ENCODE data around the gene SLC4A2. TPM values are rescaled to one million over a fixed set of nuclear protein-coding genes. Genes with fewer than 3 reads are reported as not detected.

Gene SLC4A2
- total and polyA plus RNA-seq, 7 experiments from 2014 or later, result 7.9 to 125 (median 57.2) TPM

DNA sequence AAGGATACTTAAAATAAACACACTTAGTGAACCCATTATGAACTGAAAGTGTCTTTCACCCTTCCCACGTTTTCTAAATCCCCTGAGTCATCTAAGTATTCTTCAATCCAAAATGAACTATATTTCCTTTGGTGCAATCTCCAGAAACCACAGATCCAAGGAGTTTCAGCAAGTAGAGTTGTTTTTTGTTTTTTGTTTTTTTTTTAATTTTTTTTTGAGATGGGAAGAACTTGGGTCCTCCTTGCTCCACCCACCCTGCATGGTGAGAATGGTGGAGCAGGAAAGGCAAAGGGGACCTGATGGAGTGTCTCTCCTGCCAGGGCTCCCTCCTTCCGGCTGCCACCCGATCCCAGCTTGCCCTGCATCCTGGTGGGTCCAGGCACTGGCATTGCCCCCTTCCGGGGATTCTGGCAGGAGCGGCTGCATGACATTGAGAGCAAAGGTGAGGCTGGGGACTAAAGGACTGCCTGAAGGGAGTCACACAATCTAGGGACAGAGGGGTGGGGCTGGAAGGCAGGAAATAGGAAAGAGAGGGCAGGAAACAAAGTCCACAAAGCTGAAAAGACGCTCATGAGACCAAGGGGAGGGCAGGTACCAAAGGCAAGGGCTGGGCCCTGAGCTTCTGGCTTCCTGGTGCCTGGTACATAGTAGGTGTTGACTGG is 47.2 kb upstream of the SLC4A2 start:
- H3K9me3 Mint-ChIP-seq, result peaks cover 0 to 4% (median 0%) of the 10 kb centered on the region in 11 donors
- CTCF ChIA-PET, result interaction anchor here (0.6 to 5.1 kb wide), 8 partner anchors 15 to 99 kb away, joined by 3 to 28 read pairs (median 4); partner anchors contain the start of gene ABCB8
- no peak overlapping the region for H3K4me3 ChIP-seq (ENCODE audit: low read length)
- peak overlapping the region; percentile 97 for H3K27ac ChIP-seq (ENCODE audit: low read depth, low read length)
- H3K27me3 ChIP-seq (ENCODE audit: control insufficient read depth in 2 of 2, insufficient read depth in 2 of 2, low read length in 2 of 2), result no peaks in the 10 kb centered on the region
- H3K4me1 Mint-ChIP-seq, result peaks cover 55 to 90% (median 81%) of the 10 kb centered on the region in 7 donors
- peaks cover 64 to 89% of the 10 kb centered on the region in 2 donors for H3K4me1 ChIP-seq (ENCODE audit: control insufficient read depth in 2 of 2, insufficient read depth in 2 of 2, low read length in 2 of 2)
- no peaks in the 10 kb centered on the region for H3K36me3 ChIP-seq (ENCODE audit: control insufficient read depth in 2 of 3, insufficient read depth in 3 of 3, low read length in 3 of 3)
- DNase-seq (peak in 1 of 9 donors; percentile 18), ATAC-seq (no peak)
- peaks cover 0 to 20% (median 0%) of the 10 kb centered on the region in 5 donors for H3K36me3 Mint-ChIP-seq
- H3K4me3 Mint-ChIP-seq, result peak overlapping the region; percentile 42 to 91 (median 74)
- no peaks in the 10 kb centered on the region for H3K27me3 Mint-ChIP-seq
- POLR2A ChIA-PET, result interaction anchor here (0.5 to 4.9 kb wide), 5 partner anchors 13 to 267 kb away, joined by 3 to 34 read pairs (median 4); no protein-coding TSS in a partner anchor
- H3K27ac Mint-ChIP-seq, result peak overlapping the region; percentile 81 to 99 (median 98)
- intact Hi-C loops (cut with micrococcal nuclease), result loop anchor here (2.0 to 5.0 kb wide), 5 partner anchors 37 to 690 kb away; partner anchors contain the start of genes ABCF2 (in 1 of the 2), ACTR3C (in 1 of the 2), AGAP3 (in 1 of the 2) and LRRC61 (in 1 of the 2)
- H3K9me3 ChIP-seq (ENCODE audit: control insufficient read depth in 2 of 3, low read length in 3 of 3), result no peaks in the 10 kb centered on the region

DNA sequence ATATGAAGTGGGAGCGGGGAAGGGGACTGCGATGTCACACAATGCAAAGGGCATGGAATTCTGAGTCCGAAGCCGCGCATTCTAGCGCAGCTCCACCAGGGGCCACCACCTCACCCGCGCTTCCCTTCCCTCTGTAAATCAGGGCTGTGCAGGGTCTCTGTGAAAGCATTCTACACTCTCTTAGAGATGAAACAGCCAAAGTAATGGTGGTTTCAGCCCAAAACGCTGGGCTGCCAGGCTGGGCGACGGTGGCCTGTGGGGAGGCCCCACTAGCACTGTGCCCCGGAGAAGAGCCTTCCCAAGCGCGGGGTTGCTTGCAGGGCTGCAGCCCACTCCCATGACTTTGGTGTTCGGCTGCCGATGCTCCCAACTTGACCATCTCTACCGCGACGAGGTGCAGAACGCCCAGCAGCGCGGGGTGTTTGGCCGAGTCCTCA is 46.5 kb upstream of the SLC4A2 start:
- ChIA-PET POLR2A (interaction anchor here (0.5 to 4.9 kb wide), 5 partner anchors 14 to 267 kb away, joined by 3 to 34 read pairs (median 6); no protein-coding TSS in a partner anchor), CTCF (interaction anchor here (0.7 to 2.4 kb wide), 4 partner anchors 16 to 98 kb away, joined by 3 to 14 read pairs (median 6); partner anchors contain the start of gene ABCB8)
- Mint-ChIP-seq H3K9me3 (peaks cover 0 to 4% (median 0%) of the 10 kb centered on the region in 11 donors), H3K27me3 (peaks cover 0 to 5% (median 0%) of the 10 kb centered on the region in 5 donors), H3K4me3 (peak overlapping the region; percentile 42 to 91 (median 74)), H3K4me1 (peaks cover 52 to 90% (median 82%) of the 10 kb centered on the region in 7 donors), H3K36me3 (peaks cover 0 to 20% (median 0%) of the 10 kb centered on the region in 5 donors), H3K27ac (peak overlapping the region; percentile 81 to 99 (median 98))
- H3K4me3 ChIP-seq (ENCODE audit: low read length), result peak overlapping the region; percentile 27
- H3K27ac ChIP-seq (ENCODE audit: low read depth, low read length), result peak overlapping the region; percentile 97
- H3K27me3 ChIP-seq (ENCODE audit: control insufficient read depth in 2 of 2, insufficient read depth in 2 of 2, low read length in 2 of 2), result no peaks in the 10 kb centered on the region
- intact Hi-C loops (cut with micrococcal nuclease), result loop anchor here (1.0 to 5.0 kb wide), 12 partner anchors 15 to 691 kb away; partner anchors contain the start of genes ABCB8 (in 2 of the 2), ABCF2 (in 1 of the 2), ACTR3C (in 1 of the 2) and AGAP3 (in 1 of the 2)
- H3K9me3 ChIP-seq (ENCODE audit: control insufficient read depth in 2 of 3, low read length in 3 of 3), result no peaks in the 10 kb centered on the region
- no peaks in the 10 kb centered on the region for H3K36me3 ChIP-seq (ENCODE audit: control insufficient read depth in 2 of 3, insufficient read depth in 3 of 3, low read length in 3 of 3)
- peaks cover 56 to 89% of the 10 kb centered on the region in 2 donors for H3K4me1 ChIP-seq (ENCODE audit: control insufficient read depth in 2 of 2, insufficient read depth in 2 of 2, low read length in 2 of 2)
- ATAC-seq (peak; percentile 8), DNase-seq (peak in 3 of 9 donors; percentile 22 to 41 (median 35))

DNA sequence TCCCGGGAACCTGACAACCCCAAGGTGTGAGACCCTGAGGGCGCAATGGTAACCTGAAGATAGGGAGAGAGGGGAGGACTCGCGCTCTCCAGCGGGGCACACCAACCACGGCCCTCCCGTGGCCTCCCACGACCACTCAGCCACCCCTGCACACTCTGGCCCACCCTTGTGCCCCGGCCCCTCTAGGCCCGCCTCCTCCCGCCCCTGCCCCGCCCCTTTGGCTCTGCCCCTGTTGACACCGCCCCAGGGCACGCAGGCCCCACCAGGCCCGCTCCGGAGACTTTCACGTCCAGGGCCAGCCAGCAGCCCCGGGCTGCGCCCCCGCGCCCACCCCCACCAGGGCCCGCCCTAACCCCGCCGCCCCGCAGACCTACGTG is 46.0 kb upstream of the SLC4A2 start:
- CTCF ChIA-PET, result interaction anchor here (0.7 to 2.4 kb wide), 6 partner anchors 15 to 291 kb away, joined by 3 to 14 read pairs (median 4); partner anchors contain the start of gene NOS3
- ATAC-seq, result no peak
- Mint-ChIP-seq H3K36me3 (peaks cover 0 to 20% (median 0%) of the 10 kb centered on the region in 5 donors), H3K4me1 (peaks cover 53 to 90% (median 82%) of the 10 kb centered on the region in 7 donors), H3K27me3 (peaks cover 0 to 7% (median 0%) of the 10 kb centered on the region in 5 donors), H3K4me3 (peak overlapping the region; percentile 78 to 98 (median 92)), H3K27ac (peak overlapping the region; percentile 96 to 100 (median 99)), H3K9me3 (peaks cover 0 to 4% (median 0%) of the 10 kb centered on the region in 11 donors)
- peaks cover 54 to 89% of the 10 kb centered on the region in 2 donors for H3K4me1 ChIP-seq (ENCODE audit: control insufficient read depth in 2 of 2, insufficient read depth in 2 of 2, low read length in 2 of 2)
- no peak for DNase-seq
- H3K27ac ChIP-seq (ENCODE audit: low read depth, low read length), result peak overlapping the region; percentile 97
- intact Hi-C loops (cut with micrococcal nuclease), result loop anchor here (1.0 to 5.0 kb wide), 12 partner anchors 15 to 691 kb away; partner anchors contain the start of genes ABCB8 (in 2 of the 2), ABCF2 (in 1 of the 2), ACTR3C (in 1 of the 2) and AGAP3 (in 1 of the 2)
- no peaks in the 10 kb centered on the region for H3K36me3 ChIP-seq (ENCODE audit: control insufficient read depth in 2 of 3, insufficient read depth in 3 of 3, low read length in 3 of 3)
- H3K4me3 ChIP-seq (ENCODE audit: low read length), result peak overlapping the region; percentile 27
- H3K27me3 ChIP-seq (ENCODE audit: control insufficient read depth in 2 of 2, insufficient read depth in 2 of 2, low read length in 2 of 2), result no peaks in the 10 kb centered on the region
- no peaks in the 10 kb centered on the region for H3K9me3 ChIP-seq (ENCODE audit: control insufficient read depth in 2 of 3, low read length in 3 of 3)
- POLR2A ChIA-PET, result interaction anchor here (1.0 to 4.9 kb wide), 8 partner anchors 15 to 645 kb away, joined by 3 to 34 read pairs (median 6); partner anchors contain the start of genes ABCB8, CDK5 and REPIN1

DNA sequence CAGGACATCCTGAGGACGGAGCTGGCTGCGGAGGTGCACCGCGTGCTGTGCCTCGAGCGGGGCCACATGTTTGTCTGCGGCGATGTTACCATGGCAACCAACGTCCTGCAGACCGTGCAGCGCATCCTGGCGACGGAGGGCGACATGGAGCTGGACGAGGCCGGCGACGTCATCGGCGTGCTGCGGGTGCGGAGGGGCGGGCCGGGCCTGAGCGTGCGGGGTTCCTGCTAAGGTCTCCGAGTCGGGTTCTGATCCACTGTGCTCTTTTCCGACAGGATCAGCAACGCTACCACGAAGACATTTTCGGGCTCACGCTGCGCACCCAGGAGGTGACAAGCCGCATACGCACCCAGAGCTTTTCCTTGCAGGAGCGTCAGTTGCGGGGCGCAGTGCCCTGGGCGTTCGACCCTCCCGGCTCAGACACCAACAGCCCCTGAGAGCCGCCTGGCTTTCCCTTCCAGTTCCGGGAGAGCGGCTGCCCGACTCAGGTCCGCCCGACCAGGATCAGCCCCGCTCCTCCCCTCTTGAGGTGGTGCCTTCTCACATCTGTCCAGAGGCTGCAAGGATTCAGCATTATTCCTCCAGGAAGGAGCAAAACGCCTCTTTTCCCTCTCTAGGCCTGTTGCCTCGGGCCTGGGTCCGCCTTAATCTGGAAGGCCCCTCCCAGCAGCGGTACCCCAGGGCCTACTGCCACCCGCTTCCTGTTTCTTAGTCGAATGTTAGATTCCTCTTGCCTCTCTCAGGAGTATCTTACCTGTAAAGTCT is 45.5 kb upstream of the SLC4A2 start:
- ATAC-seq (peak; percentile 75), DNase-seq (peak; percentile 80 to 96 (median 92))
- H3K36me3 ChIP-seq (ENCODE audit: control insufficient read depth in 2 of 3, insufficient read depth in 3 of 3, low read length in 3 of 3), result no peaks in the 10 kb centered on the region
- intact Hi-C loops (cut with micrococcal nuclease), result loop anchor here (1.0 to 5.0 kb wide), 14 partner anchors 14 to 692 kb away; partner anchors contain the start of genes ABCB8 (in 2 of the 2), ABCF2 (in 1 of the 2), ACTR3C (in 1 of the 2) and AGAP3 (in 1 of the 2)
- Mint-ChIP-seq H3K4me3 (peak overlapping the region; percentile 83 to 98 (median 94)), H3K27ac (peak overlapping the region; percentile 96 to 100 (median 99)), H3K36me3 (peaks cover 0 to 18% (median 0%) of the 10 kb centered on the region in 5 donors), H3K9me3 (peaks cover 0 to 4% (median 0%) of the 10 kb centered on the region in 11 donors), H3K27me3 (peaks cover 0 to 11% (median 0%) of the 10 kb centered on the region in 5 donors), H3K4me1 (peaks cover 54 to 90% (median 78%) of the 10 kb centered on the region in 7 donors)
- H3K27me3 ChIP-seq (ENCODE audit: control insufficient read depth in 2 of 2, insufficient read depth in 2 of 2, low read length in 2 of 2), result no peaks in the 10 kb centered on the region
- H3K9me3 ChIP-seq (ENCODE audit: control insufficient read depth in 2 of 3, low read length in 3 of 3), result no peaks in the 10 kb centered on the region
- H3K4me3 ChIP-seq (ENCODE audit: low read length), result peak overlapping the region; percentile 85
- CTCF ChIA-PET, result interaction anchor here (0.7 to 2.4 kb wide), 12 partner anchors 16 to 290 kb away, joined by 3 to 14 read pairs (median 3); partner anchors contain the start of gene NOS3
- H3K27ac ChIP-seq (ENCODE audit: low read depth, low read length), result peak overlapping the region; percentile 97
- peaks cover 51 to 85% of the 10 kb centered on the region in 2 donors for H3K4me1 ChIP-seq (ENCODE audit: control insufficient read depth in 2 of 2, insufficient read depth in 2 of 2, low read length in 2 of 2)
- POLR2A ChIA-PET, result interaction anchor here (0.6 to 4.9 kb wide), 13 partner anchors 10 to 646 kb away, joined by 3 to 34 read pairs (median 6); partner anchors contain the start of genes ABCB8, CDK5, NUB1 and REPIN1

DNA sequence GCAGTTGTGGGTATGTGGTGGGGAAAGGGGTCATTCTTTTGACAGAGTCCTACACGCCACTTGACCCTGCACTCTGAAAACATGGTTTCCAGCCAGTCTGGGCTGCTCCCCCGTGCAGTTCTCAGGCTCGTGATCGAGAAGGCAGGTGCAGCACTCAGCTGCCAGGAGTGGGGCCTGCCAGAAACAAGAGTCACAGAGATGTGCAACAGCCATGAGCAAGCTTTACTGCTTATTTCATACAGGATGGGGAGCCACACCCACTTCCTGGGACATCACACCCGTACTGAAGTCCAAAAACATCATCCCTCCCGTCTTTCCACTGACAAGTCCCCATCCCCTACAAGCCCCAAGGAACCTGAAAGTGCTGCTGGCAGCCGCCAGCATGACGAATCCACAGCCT is 44.4 kb upstream of the SLC4A2 start:
- H3K36me3 Mint-ChIP-seq, result peaks cover 0 to 18% (median 0%) of the 10 kb centered on the region in 5 donors
- Histone ChIP-seq H3K36me3 (ENCODE audit: control insufficient read depth in 2 of 3, insufficient read depth in 3 of 3, low read length in 3 of 3) (no peaks in the 10 kb centered on the region), H3K4me3 (ENCODE audit: low read length) (no peak overlapping the region), H3K27me3 (ENCODE audit: control insufficient read depth in 2 of 2, insufficient read depth in 2 of 2, low read length in 2 of 2) (no peaks in the 10 kb centered on the region), H3K9me3 (ENCODE audit: control insufficient read depth in 2 of 3, low read length in 3 of 3) (no peaks in the 10 kb centered on the region), H3K4me1 (ENCODE audit: control insufficient read depth in 2 of 2, insufficient read depth in 2 of 2, low read length in 2 of 2) (peaks cover 52 to 81% of the 10 kb centered on the region in 2 donors), H3K27ac (ENCODE audit: low read depth, low read length) (peak overlapping the region; percentile 97)
- H3K27ac Mint-ChIP-seq, result peak overlapping the region; percentile 96 to 100 (median 99)
- peaks cover 0 to 4% (median 0%) of the 10 kb centered on the region in 11 donors for H3K9me3 Mint-ChIP-seq
- H3K27me3 Mint-ChIP-seq, result peaks cover 0 to 18% (median 0%) of the 10 kb centered on the region in 5 donors
- DNase-seq, result peak in 5 of 9 donors; percentile 35 to 54 (median 44)
- peak overlapping the region; percentile 83 to 98 (median 94) for H3K4me3 Mint-ChIP-seq
- intact Hi-C loops (cut with micrococcal nuclease), result loop anchor here (1.0 to 5.0 kb wide), 5 partner anchors 26 to 693 kb away; partner anchors contain the start of genes ABCF2 (in 1 of the 2), ACTR3C (in 1 of the 2), FASTK (in 1 of the 2) and LRRC61 (in 1 of the 2)
- ATAC-seq, result no peak
- H3K4me1 Mint-ChIP-seq, result peaks cover 58 to 91% (median 79%) of the 10 kb centered on the region in 7 donors
- CTCF ChIA-PET, result interaction anchor here (0.7 to 4.8 kb wide), 12 partner anchors 14 to 47 kb away, joined by 3 to 35 read pairs (median 3); partner anchors contain the start of genes ABCB8 and NOS3
- POLR2A ChIA-PET, result interaction anchor here (0.7 to 4.9 kb wide), 10 partner anchors 11 to 70 kb away, joined by 3 to 34 read pairs (median 4); partner anchors contain the start of gene ABCB8

Data from naive thymus-derived CD4-positive, alpha-beta T cell (primary cell).